ENCODE data around the gene RAB13. TPM values are rescaled to one million over a fixed set of nuclear protein-coding genes. Genes with fewer than 3 reads are reported as not detected.
A peak's percentile ranks its signal among the peaks of the same experiment; 100 is the strongest.
"Not testable (repeated sequence)": the region's sequence is repeated elsewhere in the genome, so short reads cannot be mapped to it uniquely, and the experiment has no call there.

The RAB13 gene
- total RNA-seq (2014; rRNA removed), result 41.2 and 42.3 TPM in 2 replicates
- Bru-seq, nascent RNA, result percentile 98 among the genes with signal in this experiment
- percentile 97 among the genes with signal in this experiment for BruChase-seq, experiment 1, labeled RNA remaining after a 6-hour chase
- BruChase-seq, experiment 2, labeled RNA remaining after a 2-hour chase, result percentile 98 among the genes with signal in this experiment
- long read RNA-seq, transcript RAB13-201 (8 exons, 1,176 nt), result major isoform, 73 of 98 reads
- long read RNA-seq, partial matches to known transcripts, result 2 of 98 reads
- long read RNA-seq, other reads (novel, unspliced or antisense), result 19 of 98 reads

GRCh38 chr1:153985941-153986761 is at the start of gene RAB13:
Gene RAB13 (minus strand): TSS chr1:153986339. CDS start chr1:153986236, 103 bp downstream.
- POLR2A ChIA-PET (ENCODE audit: unreplicated experiment), result interaction anchor here (0.6 kb wide), 1 partner anchor 63 kb away, joined by 3 read pairs; no protein-coding TSS in a partner anchor
- H3K9me2 ChIP-seq (replicated peaks; ENCODE audit: low read length), result no peaks in the 10 kb centered on the region
- H3K27me3 ChIP-seq (ENCODE audit: low read length), result no peaks in the 10 kb centered on the region
- peaks cover 2% of the 10 kb centered on the region for H4K20me1 ChIP-seq (ENCODE audit: low read length)
- DNase-seq (peak; percentile 90), ATAC-seq (peak; percentile 83)
- intact Hi-C loops (cut with micrococcal nuclease), result loop anchor here (1.0 to 2.0 kb wide), 7 partner anchors 9 to 309 kb away; partner anchors contain the start of genes CREB3L4, GATAD2B, JTB and SLC39A1
- CTCF ChIA-PET, result interaction anchor here (1.0 to 1.9 kb wide), 6 partner anchors 8 to 63 kb away, joined by 3 to 19 read pairs (median 6); partner anchors contain the start of genes CREB3L4, DENND4B, JTB and SLC39A1
- peaks cover 21% of the 10 kb centered on the region for H3K79me2 ChIP-seq (ENCODE audit: low read length)
- no TSS peak for BruUV-seq (replicated peaks)
- peak within 1 kb of the TSS; percentile 78 for H3K9ac ChIP-seq (ENCODE audit: low read length)
- no peak for TF ChIP-seq EZH2phosphoT487 (IDR thresholded peaks at IDR 0.05; ENCODE audit: borderline replicate concordance, low read length)
- no peak for TF ChIP-seq EZH2 (IDR thresholded peaks at IDR 0.05; ENCODE audit: low read length, unreplicated experiment)
- TF ChIP-seq CTCF (conservative IDR thresholded peaks at IDR 0.05; ENCODE audit: low read depth, low read length), result no peak
- peaks cover 2% of the 10 kb centered on the region for H3K36me3 ChIP-seq (ENCODE audit: low read depth, low read length)
- no peaks in the 10 kb centered on the region for H3K9me3 ChIP-seq (ENCODE audit: low read length)
- H3K4me2 ChIP-seq (ENCODE audit: low read length), result peak within 1 kb of the TSS; percentile 98
- peak within 1 kb of the TSS; percentile 98 for H2AFZ ChIP-seq (ENCODE audit: low read length)
- H3K4me1 ChIP-seq (ENCODE audit: insufficient read depth, low read length), result peaks cover 19% of the 10 kb centered on the region
- H3F3A ChIP-seq (ENCODE audit: low read length, unreplicated experiment), result peaks cover 4% of the 10 kb centered on the region
- H3K4me3 ChIP-seq (ENCODE audit: low read length), result peak within 1 kb of the TSS; percentile 74
- 0 out of 2 replicates have a peak within 1 kb of the TSS, but pooled peaks have one; percentile 16 for H3K27ac ChIP-seq (ENCODE audit: low read length)

- H2AFZ ChIP-seq (ENCODE audit: low read length); H3K4me1 ChIP-seq (ENCODE audit: insufficient read depth, low read length); H3F3A ChIP-seq (ENCODE audit: low read length, unreplicated experiment); H4K20me1 ChIP-seq (ENCODE audit: low read length); DNase-seq; H3K4me2 ChIP-seq (ENCODE audit: low read length); H3K79me2 ChIP-seq (ENCODE audit: low read length); ATAC-seq; intact Hi-C loops (cut with micrococcal nuclease); BruUV-seq (replicated peaks); H3K4me3 ChIP-seq (ENCODE audit: low read length); H3K36me3 ChIP-seq (ENCODE audit: low read depth, low read length); H3K27me3 ChIP-seq (ENCODE audit: low read length); POLR2A ChIA-PET (ENCODE audit: unreplicated experiment); CTCF ChIA-PET; H3K27ac ChIP-seq (ENCODE audit: low read length); H3K9ac ChIP-seq (ENCODE audit: low read length); H3K9me2 ChIP-seq (replicated peaks; ENCODE audit: low read length): not testable (repeated sequence)
- peaks cover 12% of the 10 kb centered on the region for H3K9me3 ChIP-seq (ENCODE audit: low read length)
Observed at GRCh38 chr1:154033697-154034096, 47.6 kb upstream of the RAB13 start.

GRCh38 chr1:154019940-154020339 is 33.8 kb upstream of the RAB13 start:
- Histone ChIP-seq H3K4me2 (ENCODE audit: low read length) (no peak overlapping the region), H3F3A (ENCODE audit: low read length, unreplicated experiment) (no peaks in the 10 kb centered on the region), H2AFZ (ENCODE audit: low read length) (no peak overlapping the region), H3K27ac (ENCODE audit: low read length) (no peak overlapping the region), H3K27me3 (ENCODE audit: low read length) (no peaks in the 10 kb centered on the region), H3K4me3 (ENCODE audit: low read length) (no peak overlapping the region), H3K9ac (ENCODE audit: low read length) (no peak overlapping the region), H3K36me3 (ENCODE audit: low read depth, low read length) (no peaks in the 10 kb centered on the region), H4K20me1 (ENCODE audit: low read length) (no peaks in the 10 kb centered on the region), H3K9me2 (replicated peaks; ENCODE audit: low read length) (no peaks in the 10 kb centered on the region), H3K4me1 (ENCODE audit: insufficient read depth, low read length) (no peaks in the 10 kb centered on the region), H3K9me3 (ENCODE audit: low read length) (no peaks in the 10 kb centered on the region), H3K79me2 (ENCODE audit: low read length) (no peaks in the 10 kb centered on the region)
- intact Hi-C loops (cut with micrococcal nuclease), result no loop called here
- no TSS peak for BruUV-seq (replicated peaks)
- no peak for TF ChIP-seq EZH2phosphoT487 (IDR thresholded peaks at IDR 0.05; ENCODE audit: borderline replicate concordance, low read length)
- TF ChIP-seq CTCF (conservative IDR thresholded peaks at IDR 0.05; ENCODE audit: low read depth, low read length), result no peak
- no peak for TF ChIP-seq EZH2 (IDR thresholded peaks at IDR 0.05; ENCODE audit: low read length, unreplicated experiment)
- ChIA-PET CTCF (no interaction called here), POLR2A (ENCODE audit: unreplicated experiment) (no interaction called here)
- ATAC-seq (no peak), DNase-seq (no peak)

All from PC-3 (cell line).